Measurements from ENCODE around the gene AARS2. TPM values are rescaled to one million over a fixed set of nuclear protein-coding genes. Genes with fewer than 3 reads are reported as not detected.

Gene AARS2
- total and polyA plus RNA-seq, 4 donors, result 1.9 to 9.6 (median 6.9) TPM

DNA sequence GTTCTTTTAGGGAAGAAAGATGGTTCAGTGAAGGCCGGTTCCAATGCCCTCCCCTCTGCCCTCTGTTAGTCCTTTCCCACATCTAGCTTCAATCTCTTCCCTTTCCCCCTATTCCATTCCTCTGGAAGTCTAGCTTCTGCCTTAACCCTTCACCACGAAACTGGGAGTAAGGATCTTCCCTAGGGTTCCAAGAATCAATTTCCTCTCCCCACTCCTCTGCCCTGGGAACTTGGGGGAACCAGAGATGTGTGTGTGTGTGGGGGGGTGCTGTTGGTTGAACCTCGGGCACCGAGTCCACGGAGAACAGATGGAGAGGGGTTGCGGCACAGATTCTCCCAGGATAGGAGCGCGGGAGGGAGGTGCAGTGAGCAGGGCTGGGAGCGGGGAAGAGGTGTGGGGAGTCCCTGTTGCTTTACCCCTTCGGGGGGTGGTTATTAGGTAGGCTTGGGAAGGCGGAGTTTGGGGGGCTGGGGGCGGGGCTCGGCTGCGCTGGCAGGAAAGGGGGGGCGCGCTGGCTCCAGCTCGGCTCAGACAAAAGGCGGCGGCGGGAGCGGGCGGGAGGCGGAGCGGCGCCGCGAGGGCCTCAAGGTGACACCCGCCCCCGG lies 43.1 kb downstream of the AARS2 start, which contains the start of gene TMEM151B:
Gene TMEM151B, plus strand, starts transcription at position 530 of the 605 bp plus-strand sequence. CDS start 293 bp downstream, outside the sequence.
- H3K36me3 ChIP-seq (ENCODE audit: control insufficient read depth in 4 of 4, insufficient read depth in 3 of 4, low read depth in 1 of 4, low read length in 3 of 4), result no peaks in the 10 kb centered on the region
- H3K4me1 ChIP-seq (ENCODE audit: control insufficient read depth in 4 of 4, insufficient read depth in 4 of 4, low read length in 3 of 4), result peaks cover 0 to 2% (median under 1%) of the 10 kb centered on the region in 4 donors
- no peak within 1 kb of the TSS for H3K27ac ChIP-seq (ENCODE audit: low read depth in 1 of 2, low read length in 2 of 2)
- no peak for TF ChIP-seq FOXA2 (IDR thresholded peaks at IDR 0.05)
- TF ChIP-seq GABPA (IDR thresholded peaks at IDR 0.05 in 1 of 2, conservative IDR thresholded peaks at IDR 0.05 in 1 of 2), result no peak
- TF ChIP-seq, protein P1, sequence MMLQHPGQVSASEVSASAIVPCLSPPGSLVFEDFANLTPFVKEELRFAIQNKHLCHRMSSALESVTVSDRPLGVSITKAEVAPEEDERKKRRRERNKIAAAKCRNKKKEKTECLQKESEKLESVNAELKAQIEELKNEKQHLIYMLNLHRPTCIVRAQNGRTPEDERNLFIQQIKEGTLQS (IDR thresholded peaks at IDR 0.05), result no peak
- no peak for TF ChIP-seq RXRA (IDR thresholded peaks at IDR 0.05)
- TF ChIP-seq RAD21 (IDR thresholded peaks at IDR 0.05), result no peak
- TF ChIP-seq, protein P2, sequence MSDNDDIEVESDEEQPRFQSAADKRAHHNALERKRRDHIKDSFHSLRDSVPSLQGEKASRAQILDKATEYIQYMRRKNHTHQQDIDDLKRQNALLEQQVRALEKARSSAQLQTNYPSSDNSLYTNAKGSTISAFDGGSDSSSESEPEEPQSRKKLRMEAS (IDR thresholded peaks at IDR 0.05), result no peak
- TF ChIP-seq, protein P3, sequence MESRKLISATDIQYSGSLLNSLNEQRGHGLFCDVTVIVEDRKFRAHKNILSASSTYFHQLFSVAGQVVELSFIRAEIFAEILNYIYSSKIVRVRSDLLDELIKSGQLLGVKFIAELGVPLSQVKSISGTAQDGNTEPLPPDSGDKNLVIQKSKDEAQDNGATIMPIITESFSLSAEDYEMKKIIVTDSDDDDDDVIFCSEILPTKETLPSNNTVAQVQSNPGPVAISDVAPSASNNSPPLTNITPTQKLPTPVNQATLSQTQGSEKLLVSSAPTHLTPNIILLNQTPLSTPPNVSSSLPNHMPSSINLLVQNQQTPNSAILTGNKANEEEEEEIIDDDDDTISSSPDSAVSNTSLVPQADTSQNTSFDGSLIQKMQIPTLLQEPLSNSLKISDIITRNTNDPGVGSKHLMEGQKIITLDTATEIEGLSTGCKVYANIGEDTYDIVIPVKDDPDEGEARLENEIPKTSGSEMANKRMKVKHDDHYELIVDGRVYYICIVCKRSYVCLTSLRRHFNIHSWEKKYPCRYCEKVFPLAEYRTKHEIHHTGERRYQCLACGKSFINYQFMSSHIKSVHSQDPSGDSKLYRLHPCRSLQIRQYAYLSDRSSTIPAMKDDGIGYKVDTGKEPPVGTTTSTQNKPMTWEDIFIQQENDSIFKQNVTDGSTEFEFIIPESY (IDR thresholded peaks at IDR 0.05), result no peak
- TF ChIP-seq, protein P4, sequence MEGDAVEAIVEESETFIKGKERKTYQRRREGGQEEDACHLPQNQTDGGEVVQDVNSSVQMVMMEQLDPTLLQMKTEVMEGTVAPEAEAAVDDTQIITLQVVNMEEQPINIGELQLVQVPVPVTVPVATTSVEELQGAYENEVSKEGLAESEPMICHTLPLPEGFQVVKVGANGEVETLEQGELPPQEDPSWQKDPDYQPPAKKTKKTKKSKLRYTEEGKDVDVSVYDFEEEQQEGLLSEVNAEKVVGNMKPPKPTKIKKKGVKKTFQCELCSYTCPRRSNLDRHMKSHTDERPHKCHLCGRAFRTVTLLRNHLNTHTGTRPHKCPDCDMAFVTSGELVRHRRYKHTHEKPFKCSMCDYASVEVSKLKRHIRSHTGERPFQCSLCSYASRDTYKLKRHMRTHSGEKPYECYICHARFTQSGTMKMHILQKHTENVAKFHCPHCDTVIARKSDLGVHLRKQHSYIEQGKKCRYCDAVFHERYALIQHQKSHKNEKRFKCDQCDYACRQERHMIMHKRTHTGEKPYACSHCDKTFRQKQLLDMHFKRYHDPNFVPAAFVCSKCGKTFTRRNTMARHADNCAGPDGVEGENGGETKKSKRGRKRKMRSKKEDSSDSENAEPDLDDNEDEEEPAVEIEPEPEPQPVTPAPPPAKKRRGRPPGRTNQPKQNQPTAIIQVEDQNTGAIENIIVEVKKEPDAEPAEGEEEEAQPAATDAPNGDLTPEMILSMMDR (IDR thresholded peaks at IDR 0.05; ENCODE audit: low read depth, low read length, missing input control), result no peak
- no peak for TF ChIP-seq TAF1 (conservative IDR thresholded peaks at IDR 0.05)
- no peak for TF ChIP-seq SP1 (IDR thresholded peaks at IDR 0.05)
- no peak for TF ChIP-seq HNF4G (IDR thresholded peaks at IDR 0.05)
- TF ChIP-seq, protein P5, sequence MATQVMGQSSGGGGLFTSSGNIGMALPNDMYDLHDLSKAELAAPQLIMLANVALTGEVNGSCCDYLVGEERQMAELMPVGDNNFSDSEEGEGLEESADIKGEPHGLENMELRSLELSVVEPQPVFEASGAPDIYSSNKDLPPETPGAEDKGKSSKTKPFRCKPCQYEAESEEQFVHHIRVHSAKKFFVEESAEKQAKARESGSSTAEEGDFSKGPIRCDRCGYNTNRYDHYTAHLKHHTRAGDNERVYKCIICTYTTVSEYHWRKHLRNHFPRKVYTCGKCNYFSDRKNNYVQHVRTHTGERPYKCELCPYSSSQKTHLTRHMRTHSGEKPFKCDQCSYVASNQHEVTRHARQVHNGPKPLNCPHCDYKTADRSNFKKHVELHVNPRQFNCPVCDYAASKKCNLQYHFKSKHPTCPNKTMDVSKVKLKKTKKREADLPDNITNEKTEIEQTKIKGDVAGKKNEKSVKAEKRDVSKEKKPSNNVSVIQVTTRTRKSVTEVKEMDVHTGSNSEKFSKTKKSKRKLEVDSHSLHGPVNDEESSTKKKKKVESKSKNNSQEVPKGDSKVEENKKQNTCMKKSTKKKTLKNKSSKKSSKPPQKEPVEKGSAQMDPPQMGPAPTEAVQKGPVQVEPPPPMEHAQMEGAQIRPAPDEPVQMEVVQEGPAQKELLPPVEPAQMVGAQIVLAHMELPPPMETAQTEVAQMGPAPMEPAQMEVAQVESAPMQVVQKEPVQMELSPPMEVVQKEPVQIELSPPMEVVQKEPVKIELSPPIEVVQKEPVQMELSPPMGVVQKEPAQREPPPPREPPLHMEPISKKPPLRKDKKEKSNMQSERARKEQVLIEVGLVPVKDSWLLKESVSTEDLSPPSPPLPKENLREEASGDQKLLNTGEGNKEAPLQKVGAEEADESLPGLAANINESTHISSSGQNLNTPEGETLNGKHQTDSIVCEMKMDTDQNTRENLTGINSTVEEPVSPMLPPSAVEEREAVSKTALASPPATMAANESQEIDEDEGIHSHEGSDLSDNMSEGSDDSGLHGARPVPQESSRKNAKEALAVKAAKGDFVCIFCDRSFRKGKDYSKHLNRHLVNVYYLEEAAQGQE (IDR thresholded peaks at IDR 0.05), result no peak
- TF ChIP-seq JUND (IDR thresholded peaks at IDR 0.05), result no peak
- TF ChIP-seq FOXA1 (IDR thresholded peaks at IDR 0.05), result no peak
- TF ChIP-seq YY1 (IDR thresholded peaks at IDR 0.05), result no peak
- no peak for TF ChIP-seq NR2F2 (IDR thresholded peaks at IDR 0.05)
- TF ChIP-seq HNF4A (conservative IDR thresholded peaks at IDR 0.05), result no peak
- no peak for TF ChIP-seq EGR1 (IDR thresholded peaks at IDR 0.05; ENCODE audit: low read depth in 2 of 2)
- H3K27me3 ChIP-seq (ENCODE audit: control insufficient read depth in 4 of 4, insufficient read depth in 4 of 4, low read length in 3 of 4), result peaks cover 0 to 11% (median 3%) of the 10 kb centered on the region in 4 donors
- WGBS, result 20% methylated on average over 28 of the region's 29 CpGs
- H3K9ac ChIP-seq (ENCODE audit: low read depth in 1 of 2, low read length in 2 of 2), result no peak within 1 kb of the TSS
- no peaks in the 10 kb centered on the region for H3K9me3 ChIP-seq (ENCODE audit: control insufficient read depth in 4 of 4, low read length in 3 of 4)
- DNase-seq (ENCODE audit: low spot score), result no peak
- H3K4me3 ChIP-seq (ENCODE audit: low read depth in 1 of 3, low read length in 3 of 3), result peak within 1 kb of the TSS in 1 of 3 donors; percentile 53
